ENCODE results near the gene CTSH.

CTSH gene

DNA sequence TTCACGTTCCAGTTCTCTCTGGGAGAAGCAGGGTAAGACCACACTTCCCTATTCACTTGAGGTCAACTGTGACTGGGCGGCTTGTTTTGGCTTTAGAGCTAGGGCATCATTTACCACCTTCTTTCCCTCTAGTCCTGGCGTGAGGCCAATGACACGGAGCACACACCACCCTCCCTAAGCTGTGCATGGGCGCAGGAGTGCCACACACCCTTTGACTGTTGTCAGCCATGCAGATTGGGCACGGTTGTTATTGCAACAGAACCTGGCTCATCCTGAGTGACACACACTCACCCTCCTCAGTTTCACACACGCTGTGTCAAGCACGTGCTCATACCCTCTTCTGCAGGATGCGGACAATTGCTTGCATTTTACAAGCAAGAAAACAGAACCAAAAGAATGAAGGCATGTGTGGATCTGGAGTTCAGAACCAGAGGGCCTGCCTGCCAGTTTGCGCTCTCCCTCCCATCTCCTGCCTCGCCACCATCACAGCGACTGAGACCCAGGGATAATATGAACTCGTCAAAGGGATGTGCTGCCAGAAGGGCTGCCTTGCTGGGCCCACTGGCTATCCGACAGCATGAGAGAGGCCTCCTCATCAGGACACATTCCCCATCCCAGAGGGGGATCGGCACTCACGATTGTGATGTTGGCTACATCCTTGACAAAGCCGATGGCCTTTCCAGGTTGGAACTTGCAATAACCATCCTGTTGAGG, 17.6 kb downstream of the CTSH start:
- H3K4me3 ChIP-seq (ENCODE audit: low read depth, low read length), result no peak overlapping the region
- no peak for DNase-seq (ENCODE audit: low read depth)
- no peak for TF ChIP-seq POLR2A (IDR thresholded peaks at IDR 0.05; ENCODE audit: extremely low read depth, insufficient read length)
- TF ChIP-seq CTCF (IDR thresholded peaks at IDR 0.05; ENCODE audit: low read depth, low read length), result no peak
- no peak for TF ChIP-seq MAX (IDR thresholded peaks at IDR 0.05; ENCODE audit: low read depth, low read length)
- TF ChIP-seq MYC (IDR thresholded peaks at IDR 0.05; ENCODE audit: low read depth, low read length), result no peak

- DNase-seq (ENCODE audit: low read depth), result no peak
- H3K4me3 ChIP-seq (ENCODE audit: low read depth, low read length), result no peak overlapping the region
- TF ChIP-seq MYC (IDR thresholded peaks at IDR 0.05; ENCODE audit: low read depth, low read length) (no peak), CTCF (IDR thresholded peaks at IDR 0.05; ENCODE audit: low read depth, low read length) (no peak), POLR2A (IDR thresholded peaks at IDR 0.05; ENCODE audit: extremely low read depth, insufficient read length) (no peak), MAX (IDR thresholded peaks at IDR 0.05; ENCODE audit: low read depth, low read length) (no peak)
These were observed 18.7 kb downstream of the CTSH start for GRCh38 chr15:78925956-78926743.

GRCh38 chr15:78925076-78925624, 19.7 kb downstream of the CTSH start:
- no peak for TF ChIP-seq POLR2A (IDR thresholded peaks at IDR 0.05; ENCODE audit: extremely low read depth, insufficient read length)
- TF ChIP-seq MYC (IDR thresholded peaks at IDR 0.05; ENCODE audit: low read depth, low read length), result no peak
- DNase-seq (ENCODE audit: low read depth), result no peak
- no peak overlapping the region for H3K4me3 ChIP-seq (ENCODE audit: low read depth, low read length)

- DNase-seq (ENCODE audit: low read depth), result no peak
These were observed 21.1 kb downstream of the CTSH start for GRCh38 chr15:78923480-78924360.

DNA sequence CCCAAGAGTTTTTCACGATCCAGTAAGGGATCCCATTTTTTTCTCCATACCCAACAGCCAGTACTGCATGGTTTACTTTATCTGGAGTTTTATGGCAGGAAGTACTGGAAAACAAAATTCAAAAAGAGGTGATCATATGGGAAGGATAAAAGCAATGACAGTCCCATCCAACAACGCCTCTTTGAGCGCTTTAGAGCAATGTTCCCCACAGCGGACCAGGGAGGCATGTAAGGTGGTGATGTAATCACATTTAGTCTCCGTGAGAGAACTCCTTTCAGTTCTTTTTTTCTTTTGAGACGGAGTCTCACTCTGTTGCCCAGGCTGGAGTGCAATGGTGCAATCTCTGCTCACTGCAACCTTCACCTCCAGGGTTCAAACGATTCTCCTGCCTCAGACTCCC, 21.8 kb downstream of the CTSH start:
- no peak overlapping the region for H3K4me3 ChIP-seq (ENCODE audit: low read depth, low read length)
- DNase-seq (ENCODE audit: low read depth), result no peak
- TF ChIP-seq POLR2A (IDR thresholded peaks at IDR 0.05; ENCODE audit: extremely low read depth, insufficient read length), result no peak
- TF ChIP-seq MAX (IDR thresholded peaks at IDR 0.05; ENCODE audit: low read depth, low read length), result no peak
- no peak for TF ChIP-seq CTCF (IDR thresholded peaks at IDR 0.05; ENCODE audit: low read depth, low read length)
- TF ChIP-seq MYC (IDR thresholded peaks at IDR 0.05; ENCODE audit: low read depth, low read length), result no peak

More at GRCh38 chr15:78923480-78924360, 21.1 kb downstream of the CTSH start:
- TF ChIP-seq MAX (IDR thresholded peaks at IDR 0.05; ENCODE audit: low read depth, low read length), result no peak
- no peak for TF ChIP-seq POLR2A (IDR thresholded peaks at IDR 0.05; ENCODE audit: extremely low read depth, insufficient read length)
- no peak for TF ChIP-seq MYC (IDR thresholded peaks at IDR 0.05; ENCODE audit: low read depth, low read length)
- no peak for TF ChIP-seq CTCF (IDR thresholded peaks at IDR 0.05; ENCODE audit: low read depth, low read length)
- H3K4me3 ChIP-seq (ENCODE audit: low read depth, low read length), result no peak overlapping the region

Measured in NB4 (cell line).